ENCODE data around the gene NOM1. TPM values are rescaled to one million over a fixed set of nuclear protein-coding genes. Genes with fewer than 3 reads are reported as not detected.
"Not testable (repeated sequence)": the region's sequence is repeated elsewhere in the genome, so short reads cannot be mapped to it uniquely, and the experiment has no call there.

The NOM1 gene
- total RNA-seq, 1 donor from 2014 or later, result 22.6 TPM

- Mint-ChIP-seq H3K4me1 (ENCODE audit: unreplicated experiment) (no peaks in the 10 kb centered on the region), H3K4me3 (ENCODE audit: unreplicated experiment) (no peak overlapping the region), H3K27ac (ENCODE audit: unreplicated experiment) (no peak overlapping the region), H3K9me3 (ENCODE audit: unreplicated experiment) (no peaks in the 10 kb centered on the region), H3K36me3 (ENCODE audit: unreplicated experiment) (no peaks in the 10 kb centered on the region), H3K27me3 (ENCODE audit: unreplicated experiment) (peaks cover 14% of the 10 kb centered on the region)
- TF ChIP-seq CTCF (IDR thresholded peaks at IDR 0.05), result no peak
- no peak for DNase-seq (ENCODE audit: extremely low spot score, unreplicated experiment)
Measured at GRCh38 chr7:156918635-156919034, 30.9 kb upstream of the NOM1 start.

DNA sequence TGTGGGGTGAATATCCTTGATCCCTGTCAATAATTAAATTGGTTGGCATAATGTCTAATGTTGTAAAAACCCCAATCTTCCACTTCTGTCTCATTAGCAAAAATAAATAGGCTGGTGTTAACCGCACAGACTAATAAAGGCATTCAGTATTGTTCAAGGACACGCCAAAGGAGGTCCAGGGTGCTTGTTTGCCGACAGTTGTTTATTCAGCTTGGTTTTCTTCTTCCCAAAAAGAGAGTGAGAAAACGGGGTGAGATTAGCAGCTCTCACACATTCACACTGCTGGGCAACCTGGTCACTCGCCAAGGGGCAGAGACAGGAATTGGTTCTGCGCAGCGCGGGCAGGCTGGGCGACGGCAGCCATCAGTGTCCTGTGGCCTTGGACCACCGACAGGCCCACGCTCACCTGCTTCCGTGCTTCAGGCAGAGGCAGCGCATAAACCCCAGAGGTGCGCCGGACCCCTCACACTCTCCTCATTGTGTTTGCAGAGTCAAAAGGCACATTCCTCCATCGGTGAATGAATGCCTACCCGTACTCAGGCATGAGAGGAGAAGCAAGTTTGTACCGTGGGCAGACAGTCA, 30.3 kb upstream of the NOM1 start:
- no peak overlapping the region for H3K4me3 Mint-ChIP-seq (ENCODE audit: unreplicated experiment)
- H3K9me3 Mint-ChIP-seq (ENCODE audit: unreplicated experiment), result no peaks in the 10 kb centered on the region
- no peak overlapping the region for H3K27ac Mint-ChIP-seq (ENCODE audit: unreplicated experiment)
- H3K27me3 Mint-ChIP-seq (ENCODE audit: unreplicated experiment), result peaks cover 13% of the 10 kb centered on the region
- H3K36me3 Mint-ChIP-seq (ENCODE audit: unreplicated experiment), result no peaks in the 10 kb centered on the region
- TF ChIP-seq CTCF (IDR thresholded peaks at IDR 0.05), result no peak
- DNase-seq (ENCODE audit: extremely low spot score, unreplicated experiment), result no peak
- H3K4me1 Mint-ChIP-seq (ENCODE audit: unreplicated experiment), result no peaks in the 10 kb centered on the region

GRCh38 chr7:156920076-156920475, 29.4 kb upstream of the NOM1 start:
- H3K4me3 Mint-ChIP-seq (ENCODE audit: unreplicated experiment), result no peak overlapping the region
- H3K36me3 Mint-ChIP-seq (ENCODE audit: unreplicated experiment), result no peaks in the 10 kb centered on the region
- no peak overlapping the region for H3K27ac Mint-ChIP-seq (ENCODE audit: unreplicated experiment)
- H3K4me1 Mint-ChIP-seq (ENCODE audit: unreplicated experiment), result no peaks in the 10 kb centered on the region
- TF ChIP-seq CTCF (IDR thresholded peaks at IDR 0.05), result no peak
- no peaks in the 10 kb centered on the region for H3K9me3 Mint-ChIP-seq (ENCODE audit: unreplicated experiment)
- H3K27me3 Mint-ChIP-seq (ENCODE audit: unreplicated experiment), result peaks cover 16% of the 10 kb centered on the region
- DNase-seq (ENCODE audit: extremely low spot score, unreplicated experiment), result no peak

GRCh38 chr7:156920487-156921373, 28.8 kb upstream of the NOM1 start:
- H3K36me3 Mint-ChIP-seq (ENCODE audit: unreplicated experiment); H3K4me1 Mint-ChIP-seq (ENCODE audit: unreplicated experiment); H3K4me3 Mint-ChIP-seq (ENCODE audit: unreplicated experiment); DNase-seq (ENCODE audit: extremely low spot score, unreplicated experiment); H3K9me3 Mint-ChIP-seq (ENCODE audit: unreplicated experiment); H3K27ac Mint-ChIP-seq (ENCODE audit: unreplicated experiment): not testable (repeated sequence)
- H3K27me3 Mint-ChIP-seq (ENCODE audit: unreplicated experiment), result peaks cover 16% of the 10 kb centered on the region

GRCh38 chr7:156922304-156922703, 27.2 kb upstream of the NOM1 start:
- H3K4me1 Mint-ChIP-seq (ENCODE audit: unreplicated experiment); H3K36me3 Mint-ChIP-seq (ENCODE audit: unreplicated experiment); H3K27ac Mint-ChIP-seq (ENCODE audit: unreplicated experiment); DNase-seq (ENCODE audit: extremely low spot score, unreplicated experiment); H3K9me3 Mint-ChIP-seq (ENCODE audit: unreplicated experiment); H3K4me3 Mint-ChIP-seq (ENCODE audit: unreplicated experiment): not testable (repeated sequence)
- H3K27me3 Mint-ChIP-seq (ENCODE audit: unreplicated experiment), result peaks cover 10% of the 10 kb centered on the region

GRCh38 chr7:156925821-156926220, 23.7 kb upstream of the NOM1 start:
- H3K4me1 Mint-ChIP-seq (ENCODE audit: unreplicated experiment); H3K9me3 Mint-ChIP-seq (ENCODE audit: unreplicated experiment); H3K27ac Mint-ChIP-seq (ENCODE audit: unreplicated experiment); H3K4me3 Mint-ChIP-seq (ENCODE audit: unreplicated experiment); H3K36me3 Mint-ChIP-seq (ENCODE audit: unreplicated experiment): not testable (repeated sequence)
- peak; percentile 68 for DNase-seq (ENCODE audit: extremely low spot score, unreplicated experiment)
- peaks cover 17% of the 10 kb centered on the region for H3K27me3 Mint-ChIP-seq (ENCODE audit: unreplicated experiment)
